ENCODE data around the gene TNIK. TPM values are rescaled to one million over a fixed set of nuclear protein-coding genes. Genes with fewer than 3 reads are reported as not detected.
"Not testable (repeated sequence)": the region's sequence is repeated elsewhere in the genome, so short reads cannot be mapped to it uniquely, and the experiment has no call there.

The TNIK gene
- total RNA-seq, 4 donors from 2014 or later: 1.5 to 20.3 (median 7.7) TPM

- no peak overlapping the region for H3K27ac ChIP-seq
- H3K9me3 ChIP-seq: no peaks in the 10 kb centered on the region
These were observed 75.9 kb downstream of the TNIK start for GRCh38 chr3:171384101-171384891.

GRCh38 chr3:171383206-171384018, 76.8 kb downstream of the TNIK start:
- no peak for DNase-seq
- no peaks in the 10 kb centered on the region for H3K4me1 ChIP-seq
- H3K36me3 ChIP-seq: no peaks in the 10 kb centered on the region
- no peak overlapping the region for H3K27ac ChIP-seq
- TF ChIP-seq POLR2A (IDR thresholded peaks at IDR 0.05) (no peak), CTCF (IDR thresholded peaks at IDR 0.05) (no peak)
- no peak overlapping the region for H3K4me3 ChIP-seq
- H3K9me3 ChIP-seq: no peaks in the 10 kb centered on the region
- intact Hi-C loops (cut with DNase I; ENCODE audit: low total_unique reads): no loop called here
- no peaks in the 10 kb centered on the region for H3K27me3 ChIP-seq

More at GRCh38 chr3:171384101-171384891, 75.9 kb downstream of the TNIK start:
- Histone ChIP-seq H3K4me3 (no peak overlapping the region), H3K36me3 (no peaks in the 10 kb centered on the region), H3K27me3 (no peaks in the 10 kb centered on the region), H3K4me1 (no peaks in the 10 kb centered on the region)
- no peak for DNase-seq
- intact Hi-C loops (cut with DNase I; ENCODE audit: low total_unique reads): no loop called here
- no peak for TF ChIP-seq POLR2A (IDR thresholded peaks at IDR 0.05)
- no peak for TF ChIP-seq CTCF (IDR thresholded peaks at IDR 0.05)

GRCh38 chr3:171382347-171382746, 77.9 kb downstream of the TNIK start:
- DNase-seq; intact Hi-C loops (cut with DNase I; ENCODE audit: low total_unique reads): not testable (repeated sequence)

GRCh38 chr3:171380711-171381425, 79.3 kb downstream of the TNIK start:
- Histone ChIP-seq H3K36me3 (no peaks in the 10 kb centered on the region), H3K27ac (no peak overlapping the region), H3K9me3 (no peaks in the 10 kb centered on the region), H3K4me3 (no peak overlapping the region), H3K4me1 (no peaks in the 10 kb centered on the region), H3K27me3 (no peaks in the 10 kb centered on the region)
- no peak for DNase-seq
- intact Hi-C loops (cut with DNase I; ENCODE audit: low total_unique reads): no loop called here
- TF ChIP-seq CTCF (IDR thresholded peaks at IDR 0.05) (no peak), POLR2A (IDR thresholded peaks at IDR 0.05) (no peak)

More at GRCh38 chr3:171382347-171382746, 77.9 kb downstream of the TNIK start:
- not testable (repeated sequence) for H3K27me3 ChIP-seq, H3K36me3 ChIP-seq, H3K27ac ChIP-seq, H3K4me3 ChIP-seq, H3K9me3 ChIP-seq, H3K4me1 ChIP-seq

GRCh38 chr3:171379961-171380483, 80.2 kb downstream of the TNIK start:
- no peaks in the 10 kb centered on the region for H3K27me3 ChIP-seq
- no peaks in the 10 kb centered on the region for H3K9me3 ChIP-seq
- DNase-seq: no peak
- no peaks in the 10 kb centered on the region for H3K4me1 ChIP-seq
- intact Hi-C loops (cut with DNase I; ENCODE audit: low total_unique reads): no loop called here
- H3K27ac ChIP-seq: no peak overlapping the region
- H3K4me3 ChIP-seq: no peak overlapping the region
- no peak for TF ChIP-seq POLR2A (IDR thresholded peaks at IDR 0.05)
- TF ChIP-seq CTCF (IDR thresholded peaks at IDR 0.05): no peak
- H3K36me3 ChIP-seq: no peaks in the 10 kb centered on the region

Data from uterus (tissue), 4 donors.